IPS-20b (cell line): ENCODE measurements around the gene SHANK3.

ENCODE experiments used
- H3K27ac ChIP-seq: one replicate; pipeline ENCODE4 v1.5.1; 2013; ENCODE audit warnings: low read length
- H3K27me3 ChIP-seq: 2 replicates; pipeline ENCODE4 v1.6.1; 2013; ENCODE audit warnings: mild to moderate bottlenecking, low read length, inconsistent platforms; ENCODE audit not compliant: insufficient read depth
- H3K36me3 ChIP-seq: 2 replicates; pipeline ENCODE4 v1.6.1; 2013; ENCODE audit warnings: low read depth, mild to moderate bottlenecking, inconsistent platforms, low read length, moderate library complexity; ENCODE audit not compliant: insufficient read depth
- H3K4me1 ChIP-seq: 2 replicates; pipeline ENCODE4 v1.6.1; 2013; ENCODE audit warnings: mild to moderate bottlenecking, control low read depth, inconsistent platforms, low read length, moderate library complexity; ENCODE audit not compliant: insufficient read depth
- H3K4me3 ChIP-seq: 2 replicates; pipeline ENCODE4 v1.5.1; 2013; ENCODE audit warnings: mild to moderate bottlenecking, low read length, inconsistent platforms
- H3K9ac ChIP-seq: 2 replicates; pipeline ENCODE4 v1.6.1; 2013; ENCODE audit warnings: low read depth, mild to moderate bottlenecking, inconsistent platforms, low read length, moderate library complexity
- H3K9me3 ChIP-seq: 2 replicates; pipeline ENCODE4 v1.6.1; 2013; ENCODE audit warnings: mild to moderate bottlenecking, low read depth, low read length, inconsistent platforms; ENCODE audit not compliant: insufficient read depth

Gene SHANK3

GRCh38 chr22:50672471-50673230, at the start of gene SHANK3:
Gene SHANK3 (plus strand): TSS chr22:50672823.
- H3K9ac ChIP-seq: no peak within 1 kb of the TSS; the same call in 1 of the 2 replicates
- H3K9me3 ChIP-seq: no peaks in the 10 kb centered on the region
- H3K36me3 ChIP-seq: no peaks in the 10 kb centered on the region
- peaks cover 7% of the 10 kb centered on the region; the same call in 1 of the 2 replicates for H3K4me1 ChIP-seq
- peak within 1 kb of the TSS; percentile 73; the same call in 1 of the 2 replicates for H3K4me3 ChIP-seq
- H3K27ac ChIP-seq: no peak within 1 kb of the TSS
- H3K27me3 ChIP-seq: peaks cover 40% of the 10 kb centered on the region

- Histone ChIP-seq H3K9me3 (no peaks in the 10 kb centered on the region), H3K4me1 (peaks cover 6% of the 10 kb centered on the region), H3K4me3 (no peak overlapping the region), H3K27me3 (peaks cover 25% of the 10 kb centered on the region), H3K27ac (no peak overlapping the region), H3K36me3 (no peaks in the 10 kb centered on the region), H3K9ac (no peak overlapping the region)
Observed at GRCh38 chr22:50624347-50625130, 48.1 kb upstream of the SHANK3 start.

GRCh38 chr22:50625131-50625567, 47.5 kb upstream of the SHANK3 start:
- Histone ChIP-seq H3K9ac (no peak overlapping the region), H3K4me1 (peaks cover 6% of the 10 kb centered on the region), H3K9me3 (no peaks in the 10 kb centered on the region), H3K4me3 (no peak overlapping the region), H3K36me3 (no peaks in the 10 kb centered on the region), H3K27ac (no peak overlapping the region), H3K27me3 (peaks cover 20% of the 10 kb centered on the region)

GRCh38 chr22:50625568-50626313, 46.9 kb upstream of the SHANK3 start:
- H3K4me3 ChIP-seq: no peak overlapping the region
- peaks cover 6% of the 10 kb centered on the region for H3K4me1 ChIP-seq
- no peaks in the 10 kb centered on the region for H3K9me3 ChIP-seq
- no peaks in the 10 kb centered on the region for H3K36me3 ChIP-seq
- H3K27ac ChIP-seq: no peak overlapping the region
- H3K27me3 ChIP-seq: peaks cover 18% of the 10 kb centered on the region
- no peak overlapping the region for H3K9ac ChIP-seq

- no peak overlapping the region for H3K9ac ChIP-seq
- H3K27me3 ChIP-seq: peaks cover 11% of the 10 kb centered on the region
- no peaks in the 10 kb centered on the region for H3K9me3 ChIP-seq
- no peak overlapping the region for H3K27ac ChIP-seq
- no peak overlapping the region for H3K4me3 ChIP-seq
- no peaks in the 10 kb centered on the region for H3K36me3 ChIP-seq
- peaks cover 6% of the 10 kb centered on the region for H3K4me1 ChIP-seq
Observed at GRCh38 chr22:50626314-50626849, 46.2 kb upstream of the SHANK3 start.

- Histone ChIP-seq H3K36me3 (no peaks in the 10 kb centered on the region), H3K4me3 (peak overlapping the region; percentile 83), H3K9me3 (no peaks in the 10 kb centered on the region), H3K9ac (peak overlapping the region; percentile 59; the same call in 1 of the 2 replicates), H3K27me3 (peaks cover 6% of the 10 kb centered on the region), H3K4me1 (peaks cover 6% of the 10 kb centered on the region), H3K27ac (no peak overlapping the region)
Observed at GRCh38 chr22:50626850-50627641, 45.6 kb upstream of the SHANK3 start.

GRCh38 chr22:50627642-50628542, 44.7 kb upstream of the SHANK3 start, which contains the start of gene ARSA:
Gene ARSA (minus strand): TSS chr22:50628152. CDS start chr22:50627779, 373 bp downstream.
- H3K4me3 ChIP-seq: peak within 1 kb of the TSS; percentile 83
- H3K27me3 ChIP-seq: peaks cover 6% of the 10 kb centered on the region
- no peak within 1 kb of the TSS for H3K27ac ChIP-seq
- H3K9me3 ChIP-seq: no peaks in the 10 kb centered on the region
- peaks cover 6% of the 10 kb centered on the region; the same call in 1 of the 2 replicates for H3K4me1 ChIP-seq
- no peaks in the 10 kb centered on the region for H3K36me3 ChIP-seq
- peak within 1 kb of the TSS; percentile 69; the same call in 1 of the 2 replicates for H3K9ac ChIP-seq

- Histone ChIP-seq H3K9me3 (no peaks in the 10 kb centered on the region), H3K27ac (no peak overlapping the region), H3K9ac (peak overlapping the region; percentile 69; the same call in 1 of the 2 replicates), H3K4me3 (peak overlapping the region; percentile 77), H3K27me3 (peaks cover 6% of the 10 kb centered on the region), H3K36me3 (no peaks in the 10 kb centered on the region), H3K4me1 (peaks cover 6% of the 10 kb centered on the region; the same call in 1 of the 2 replicates)
Observed at GRCh38 chr22:50628543-50629134, 44.0 kb upstream of the SHANK3 start.

GRCh38 chr22:50630376-50630775, 42.2 kb upstream of the SHANK3 start:
- Histone ChIP-seq H3K4me1 (peaks cover 6% of the 10 kb centered on the region; the same call in 1 of the 2 replicates), H3K9ac (no peak overlapping the region), H3K9me3 (no peaks in the 10 kb centered on the region), H3K36me3 (no peaks in the 10 kb centered on the region), H3K27me3 (peaks cover 6% of the 10 kb centered on the region), H3K4me3 (no peak overlapping the region), H3K27ac (no peak overlapping the region)
